Endothelial cell of umbilical vein (primary cell): ENCODE results near the gene SELENON. TPM values are rescaled to one million over a fixed set of nuclear protein-coding genes. Genes with fewer than 3 reads are reported as not detected.

Source experiments
- BruUV-seq: library from RNA; stranded (reverse); fragments of 400-500 nt; replicated peaks from 2 replicates; lab custom pipeline; 2021; lab: Mats Ljungman, UMichigan
- CTCF ChIA-PET: fragments of 300-600, 350-600 bp; sonication (Branson Sonifier 250); formaldehyde crosslinking; loops from one replicate; lab custom pipeline; 2021; ENCODE audit warnings: antibody characterized with exemption, inconsistent platforms; lab: Charles Lee
- POLR2A ChIA-PET: fragments of 300-600, 350-600 bp; sonication (Branson Sonifier 250); formaldehyde crosslinking; loops from one replicate; lab custom pipeline; 2021; ENCODE audit warnings: antibody characterized with exemption, inconsistent platforms; lab: Charles Lee
- DNase-seq: peaks from one replicate; pipeline ENCODE4 v3.0.0-alpha.2; 2011; ENCODE audit warnings: low read depth, low spot score
- FAIRE-seq: peaks from 2 replicates; lab custom pipeline; 2011; peaks lifted over from hg19 to GRCh38; lab: Jason Lieb, UNC
- H2AFZ ChIP-seq: 2 replicates; pipeline ENCODE4 v1.6.0; 2012; ENCODE audit warnings: low read depth, low read length, control low read depth, inconsistent platforms
- H3K27ac ChIP-seq: 2 replicates; pipeline ENCODE4 v1.5.1; 2011; ENCODE audit warnings: low read depth, mild to moderate bottlenecking, control low read depth, low read length, moderate library complexity; ENCODE audit not compliant: insufficient read depth
- H3K27me3 ChIP-seq, 2 experiments: 2 replicates each; pipeline versions ENCODE4 v1.6.0 to v1.6.1; 2011; ENCODE audit warnings: low read length in 2 of 2, mixed read lengths in 1 of 2; ENCODE audit not compliant: control insufficient read depth in 2 of 2, insufficient read depth in 2 of 2
- H3K36me3 ChIP-seq, 2 experiments: 2 replicates in 1 of 2; 3 replicates in 1 of 2; pipeline ENCODE4 v1.5.1; 2011; ENCODE audit warnings: low read length in 2 of 2, mild to moderate bottlenecking in 1 of 2, moderate library complexity in 1 of 2; ENCODE audit not compliant: control insufficient read depth in 2 of 2, insufficient read depth in 2 of 2; ENCODE audit errors: extremely low read depth in 1 of 2
- H3K4me1 ChIP-seq: 3 replicates; pipeline ENCODE4 v1.5.1; 2011; ENCODE audit warnings: mild to moderate bottlenecking, low read length; ENCODE audit not compliant: control insufficient read depth, insufficient read depth; ENCODE audit errors: extremely low read depth
- H3K4me2 ChIP-seq: 2 replicates; pipeline ENCODE4 v1.6.1; 2011; ENCODE audit warnings: low read length, control low read depth, mixed read lengths; ENCODE audit not compliant: insufficient read depth
- H3K4me3 ChIP-seq, 3 experiments: fragments of 200-600 bp in 1 of 3; sonication (generic), shearing (Covaris generic) in 1 of 3; replicated peaks in 1 of 3; 2 replicates each; pipeline ENCODE4 v1.5.1; 2011 to 2016; ENCODE audit warnings: control low read depth in 3 of 3, low read length in 3 of 3, mild to moderate bottlenecking in 2 of 3, inconsistent platforms in 1 of 3, low read depth in 1 of 3, moderate library complexity in 1 of 3; ENCODE audit not compliant: insufficient read depth in 1 of 3
- H3K79me2 ChIP-seq: 2 replicates; pipeline ENCODE4 v1.6.0; 2012; ENCODE audit warnings: low read length, inconsistent platforms; ENCODE audit not compliant: control insufficient read depth, insufficient read depth
- H3K9ac ChIP-seq: replicated peaks from 2 replicates; pipeline ENCODE3; 2011; ENCODE audit warnings: low read length, control low read depth; ENCODE audit not compliant: insufficient read depth; ENCODE audit errors: extremely low read depth
- H3K9me1 ChIP-seq: replicated peaks from 3 replicates; pipeline ENCODE4 v1.6.0; 2011; ENCODE audit warnings: mild to moderate bottlenecking, low read length; ENCODE audit not compliant: control insufficient read depth, insufficient read depth; ENCODE audit errors: extremely low read depth
- H3K9me3 ChIP-seq: replicated peaks from 2 replicates; pipeline ENCODE4 v1.5.1; 2012; ENCODE audit warnings: low read length, inconsistent platforms; ENCODE audit not compliant: control insufficient read depth, insufficient read depth
- H4K20me1 ChIP-seq: replicated peaks from 2 replicates; pipeline ENCODE3; 2011; ENCODE audit warnings: mild to moderate bottlenecking, low read length; ENCODE audit not compliant: control insufficient read depth, insufficient read depth; ENCODE audit errors: extremely low read depth
- CTCF ChIP-seq, 2 donors: IDR thresholded peaks; 1 replicate in 1 of 2; 2 replicates in 1 of 2; pipeline ENCODE4 v1.5.1; 2011; ENCODE audit warnings: low read length in 2 of 2, mild to moderate bottlenecking in 2 of 2, moderate library complexity in 2 of 2, control low read depth in 1 of 2, inconsistent platforms in 1 of 2, low read depth in 1 of 2; ENCODE audit not compliant: insufficient read depth in 1 of 2; ENCODE audit errors: extremely low read depth in 1 of 2
- FOS ChIP-seq: IDR thresholded peaks from 2 replicates; pipeline ENCODE4 v1.6.1; 2011; ENCODE audit warnings: mild to moderate bottlenecking, low read length, moderate library complexity, borderline replicate concordance; ENCODE audit not compliant: insufficient read depth
- MYC ChIP-seq: IDR thresholded peaks from one replicate; pipeline ENCODE4 v1.6.1; 2011; ENCODE audit warnings: mild to moderate bottlenecking, low read depth, low read length
- dilution Hi-C: fragments of 300-500 bp; cut with MboI; formaldehyde crosslinking; loops from one replicate; pipeline ENCODE4 v1.15.0; 2019; ENCODE audit warnings: low sequenced_read_pairs; ENCODE audit not compliant: extremely low pct_ligation_motif_present
- intact Hi-C: fragments of 100-400 bp; cut with micrococcal nuclease; formaldehyde crosslinking; loops from one replicate; pipeline ENCODE4 v1.10.0; 2022
- polyA plus RNA-seq, 4 experiments: library from polyadenylated mRNA; depleted of rRNA in 3 of 4; stranded (reverse) in 3 of 4; unstranded in 1 of 4; fragments of >200 nt; gene quantifications; 2 replicates each; pipeline versions ENCODE4 v1.2.1 to v1.2.3, GENCODE V29; 2011 to 2012; ENCODE audit warnings: missing spikeins in 1 of 4
- total RNA-seq: library from RNA; stranded (reverse); gene quantifications from 2 replicates; pipeline ENCODE4 v1.2.3, GENCODE V29; 2021

The SELENON gene
- total and polyA plus RNA-seq, 2 donors (not counting 3 experiments of a cell fraction or from before 2014, with no cell fraction given), result 117 to 182 TPM

GRCh38 chr1:25804244-25804963 is 4.4 kb downstream of the SELENON start:
- Histone ChIP-seq H2AFZ (no peak overlapping the region), H3K27me3 (no peaks in the 10 kb centered on the region), H3K4me1 (peaks cover 41% of the 10 kb centered on the region), H3K9me1 (no peaks in the 10 kb centered on the region), H3K9ac (no peak overlapping the region), H3K4me2 (peak overlapping the region; percentile 19), H3K79me2 (peaks cover 20% of the 10 kb centered on the region), H4K20me1 (no peaks in the 10 kb centered on the region), H3K36me3 (peaks cover 6 to 19% of the 10 kb centered on the region in 2 experiments), H3K4me3 (no peak overlapping the region), H3K27ac (peak overlapping the region; percentile 31), H3K9me3 (no peaks in the 10 kb centered on the region)
- TF ChIP-seq FOS, result no peak
- no TSS peak for BruUV-seq
- dilution Hi-C loops (no loop called here), intact Hi-C loops (loop anchor here (10.0 kb wide), 2 partner anchors 370 to 570 kb away; partner anchors contain the start of genes MACO1 and SYF2)
- peak; percentile 71 for FAIRE-seq
- DNase-seq, result peak; percentile 34
- ChIA-PET CTCF (interaction anchor here (1.0 kb wide), 1 partner anchor 9 kb away, joined by 3 read pairs; no protein-coding TSS in a partner anchor), POLR2A (interaction anchor here (0.7 kb wide), 1 partner anchor 24 kb away, joined by 3 read pairs; no protein-coding TSS in a partner anchor)

- H3K4me3 ChIP-seq, result no peak overlapping the region
- TF ChIP-seq CTCF (IDR thresholded peaks at IDR 0.05; ENCODE audit: extremely low read depth in 1 of 2, insufficient read depth in 1 of 2, low read depth in 1 of 2, low read length in 2 of 2) (peak in 1 of 2 donors; percentile 20), MYC (no peak)
- no peaks in the 10 kb centered on the region for H4K20me1 ChIP-seq
- DNase-seq (no peak), FAIRE-seq (no peak)
- no peak overlapping the region for H3K9ac ChIP-seq
- intact Hi-C loops (loop anchor here (10.0 kb wide), 2 partner anchors 370 to 570 kb away; partner anchors contain the start of genes MACO1 and SYF2), dilution Hi-C loops (no loop called here)
- H3K27ac ChIP-seq, result peak overlapping the region; percentile 31
- ChIA-PET POLR2A (interaction anchor here (0.7 kb wide), 1 partner anchor 23 kb away, joined by 3 read pairs; no protein-coding TSS in a partner anchor), CTCF (interaction anchor here (1.0 to 1.4 kb wide), 2 partner anchors 9 to 197 kb away, joined by 3 to 4 read pairs; no protein-coding TSS in a partner anchor)
- no peak overlapping the region for H2AFZ ChIP-seq
- peaks cover 37% of the 10 kb centered on the region for H3K4me1 ChIP-seq
- no peaks in the 10 kb centered on the region for H3K9me1 ChIP-seq
- peak overlapping the region; percentile 14 for H3K4me2 ChIP-seq
- no peaks in the 10 kb centered on the region for H3K9me3 ChIP-seq
- H3K79me2 ChIP-seq, result peaks cover 20% of the 10 kb centered on the region
- peaks cover 8 to 27% of the 10 kb centered on the region in 2 experiments for H3K36me3 ChIP-seq
- no peaks in the 10 kb centered on the region for H3K27me3 ChIP-seq
- no TSS peak for BruUV-seq
Observed at GRCh38 chr1:25804964-25805862, 5.2 kb downstream of the SELENON start.
